Measurements from ENCODE around the gene SAMD13.

- TF ChIP-seq POLR2AphosphoS5 (IDR thresholded peaks at IDR 0.05), result no peak
- TF ChIP-seq, protein P1, sequence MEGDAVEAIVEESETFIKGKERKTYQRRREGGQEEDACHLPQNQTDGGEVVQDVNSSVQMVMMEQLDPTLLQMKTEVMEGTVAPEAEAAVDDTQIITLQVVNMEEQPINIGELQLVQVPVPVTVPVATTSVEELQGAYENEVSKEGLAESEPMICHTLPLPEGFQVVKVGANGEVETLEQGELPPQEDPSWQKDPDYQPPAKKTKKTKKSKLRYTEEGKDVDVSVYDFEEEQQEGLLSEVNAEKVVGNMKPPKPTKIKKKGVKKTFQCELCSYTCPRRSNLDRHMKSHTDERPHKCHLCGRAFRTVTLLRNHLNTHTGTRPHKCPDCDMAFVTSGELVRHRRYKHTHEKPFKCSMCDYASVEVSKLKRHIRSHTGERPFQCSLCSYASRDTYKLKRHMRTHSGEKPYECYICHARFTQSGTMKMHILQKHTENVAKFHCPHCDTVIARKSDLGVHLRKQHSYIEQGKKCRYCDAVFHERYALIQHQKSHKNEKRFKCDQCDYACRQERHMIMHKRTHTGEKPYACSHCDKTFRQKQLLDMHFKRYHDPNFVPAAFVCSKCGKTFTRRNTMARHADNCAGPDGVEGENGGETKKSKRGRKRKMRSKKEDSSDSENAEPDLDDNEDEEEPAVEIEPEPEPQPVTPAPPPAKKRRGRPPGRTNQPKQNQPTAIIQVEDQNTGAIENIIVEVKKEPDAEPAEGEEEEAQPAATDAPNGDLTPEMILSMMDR (IDR thresholded peaks at IDR 0.05), result no peak
Observed at GRCh38 chr1:84253036-84253435, 48.5 kb upstream of the SAMD13 start.

All from upper lobe of left lung (tissue), 4 donors.